Femur (tissue), 1 donor: ENCODE measurements around the gene MPV17L2.
"Not testable (repeated sequence)": the region's sequence is repeated elsewhere in the genome, so short reads cannot be mapped to it uniquely, and the experiment has no call there.

Experiments
- DNase-seq: peaks from one replicate; pipeline ENCODE4 v3.0.0-alpha.2; 2017

Gene MPV17L2

DNA sequence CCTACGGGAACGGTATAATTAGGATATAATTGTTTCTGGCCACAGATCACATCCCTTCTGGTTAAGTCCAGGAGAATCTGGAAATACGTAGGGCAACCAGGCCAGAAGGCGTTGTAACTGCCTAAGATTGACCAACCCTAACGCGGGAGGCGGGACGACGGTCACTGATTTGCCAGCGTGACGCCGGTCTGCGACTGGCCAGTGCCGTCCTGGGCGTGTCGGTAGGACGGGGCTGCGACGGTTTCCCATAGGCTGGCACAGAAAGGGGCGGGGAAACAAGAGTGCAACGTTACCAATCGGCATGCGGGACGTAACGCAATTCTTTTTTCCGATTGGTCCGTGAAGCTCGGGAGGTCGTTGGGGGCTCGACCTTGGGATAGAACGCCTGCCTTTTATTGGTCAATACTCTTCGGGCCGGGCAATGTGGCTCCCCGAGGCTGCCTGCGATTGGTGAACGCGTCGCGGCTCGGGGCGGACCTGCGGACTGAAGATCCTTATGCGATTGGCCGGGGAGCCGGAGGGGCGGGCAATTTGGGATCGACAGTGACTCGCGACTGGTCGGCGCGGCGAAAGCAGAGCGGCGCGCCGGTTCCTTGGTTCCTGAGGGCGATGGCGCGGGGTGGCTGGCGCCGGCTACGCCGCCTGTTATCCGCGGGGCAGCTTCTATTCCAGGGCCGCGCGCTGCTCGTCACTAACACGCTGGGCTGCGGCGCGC is at the start of gene MPV17L2:
TSS of gene MPV17L2 (plus strand) at position 546 of the 715 bp plus-strand sequence. CDS start at position 610, 64 bp downstream.
- peak; percentile 100 for DNase-seq

- no peak for DNase-seq
Measured at GRCh38 chr19:18143902-18144301, 49.1 kb upstream of the MPV17L2 start.

DNA sequence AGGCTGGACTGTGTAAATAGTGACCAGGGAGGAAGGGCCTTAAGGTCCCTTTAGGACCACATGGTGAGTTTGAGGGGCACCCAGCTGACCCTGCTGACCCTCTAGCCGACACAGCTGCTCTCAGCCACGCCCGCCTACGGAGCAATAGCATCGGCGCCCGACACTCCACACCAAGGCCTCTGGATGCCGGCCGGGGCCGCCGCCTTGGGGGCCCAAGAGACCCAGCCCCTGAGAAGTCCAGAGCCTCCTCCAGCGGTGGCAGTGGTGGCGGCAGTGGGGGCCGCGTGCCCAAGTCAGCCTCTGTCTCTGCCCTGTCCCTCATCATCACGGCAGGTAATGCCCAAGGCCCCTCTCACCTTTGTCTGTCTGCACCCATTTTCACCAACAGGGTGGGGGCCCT is 48.7 kb upstream of the MPV17L2 start:
- no peak for DNase-seq

GRCh38 chr19:18144906-18145305 is 48.1 kb upstream of the MPV17L2 start:
- DNase-seq: no peak

DNA sequence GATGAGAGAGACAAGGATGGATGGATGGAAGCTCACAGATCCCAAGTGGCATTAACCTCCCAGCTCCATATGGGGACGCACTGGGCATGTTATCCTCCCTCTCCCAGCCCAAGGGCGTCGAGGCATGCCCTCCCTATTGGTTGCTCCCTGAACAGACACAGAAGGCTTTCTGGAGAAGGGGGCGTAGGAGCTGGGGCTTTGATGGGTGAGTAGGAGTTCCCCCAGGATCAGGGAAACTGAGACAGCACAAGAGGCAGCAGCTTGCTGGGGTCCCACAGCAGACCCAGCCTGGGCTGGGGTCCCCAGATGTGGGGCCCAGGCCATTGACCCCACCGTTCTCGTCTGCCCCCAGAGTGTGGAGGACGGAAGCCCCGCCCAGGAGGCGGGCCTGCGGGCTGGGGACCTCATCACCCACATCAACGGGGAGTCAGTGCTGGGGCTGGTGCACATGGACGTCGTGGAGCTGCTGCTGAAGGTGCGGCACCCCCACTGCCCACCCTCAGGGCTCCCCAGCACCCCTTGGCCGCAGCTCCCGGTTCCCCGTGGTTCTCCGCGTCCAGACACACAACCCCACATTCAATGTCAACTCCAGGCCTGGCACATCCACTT is 47.5 kb upstream of the MPV17L2 start:
- DNase-seq: no peak

DNA sequence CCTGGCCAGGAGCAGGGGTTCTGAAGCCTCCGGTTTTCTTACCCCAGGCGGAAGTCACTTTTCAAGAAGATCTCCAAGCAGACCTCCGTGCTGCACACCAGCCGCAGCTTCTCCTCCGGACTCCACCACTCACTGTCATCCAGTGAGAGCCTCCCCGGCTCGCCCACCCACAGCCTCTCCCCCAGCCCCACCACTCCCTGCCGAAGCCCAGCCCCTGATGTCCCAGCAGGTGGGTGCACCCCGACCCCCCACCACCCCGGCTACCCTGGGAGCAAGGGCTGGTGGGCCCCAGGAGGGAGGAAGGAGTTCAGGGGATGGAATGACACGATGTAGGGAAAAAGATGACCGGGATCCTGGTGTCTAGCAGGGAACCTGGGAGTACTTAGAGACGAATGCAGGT is 45.6 kb upstream of the MPV17L2 start:
- DNase-seq: no peak

DNA sequence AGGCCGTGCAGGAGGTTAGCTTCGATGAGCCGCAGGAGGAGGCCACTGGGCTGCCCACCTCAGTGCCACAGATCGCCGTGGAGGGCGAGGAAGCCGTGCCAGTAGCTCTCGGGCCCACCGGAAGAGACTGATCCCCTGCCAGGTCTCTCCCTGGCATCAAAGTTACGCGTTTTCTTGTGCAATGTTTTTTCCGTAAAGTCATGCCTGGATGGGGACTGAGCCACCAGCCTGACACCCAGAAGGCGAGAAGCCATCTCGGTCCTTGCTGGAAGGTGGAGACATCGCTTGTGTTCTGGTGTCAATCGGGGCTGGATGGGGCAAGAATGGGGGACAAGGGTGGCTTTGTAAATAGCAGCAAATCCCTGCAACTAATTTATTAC is 43.4 kb upstream of the MPV17L2 start:
- peak; percentile 25 for DNase-seq

DNA sequence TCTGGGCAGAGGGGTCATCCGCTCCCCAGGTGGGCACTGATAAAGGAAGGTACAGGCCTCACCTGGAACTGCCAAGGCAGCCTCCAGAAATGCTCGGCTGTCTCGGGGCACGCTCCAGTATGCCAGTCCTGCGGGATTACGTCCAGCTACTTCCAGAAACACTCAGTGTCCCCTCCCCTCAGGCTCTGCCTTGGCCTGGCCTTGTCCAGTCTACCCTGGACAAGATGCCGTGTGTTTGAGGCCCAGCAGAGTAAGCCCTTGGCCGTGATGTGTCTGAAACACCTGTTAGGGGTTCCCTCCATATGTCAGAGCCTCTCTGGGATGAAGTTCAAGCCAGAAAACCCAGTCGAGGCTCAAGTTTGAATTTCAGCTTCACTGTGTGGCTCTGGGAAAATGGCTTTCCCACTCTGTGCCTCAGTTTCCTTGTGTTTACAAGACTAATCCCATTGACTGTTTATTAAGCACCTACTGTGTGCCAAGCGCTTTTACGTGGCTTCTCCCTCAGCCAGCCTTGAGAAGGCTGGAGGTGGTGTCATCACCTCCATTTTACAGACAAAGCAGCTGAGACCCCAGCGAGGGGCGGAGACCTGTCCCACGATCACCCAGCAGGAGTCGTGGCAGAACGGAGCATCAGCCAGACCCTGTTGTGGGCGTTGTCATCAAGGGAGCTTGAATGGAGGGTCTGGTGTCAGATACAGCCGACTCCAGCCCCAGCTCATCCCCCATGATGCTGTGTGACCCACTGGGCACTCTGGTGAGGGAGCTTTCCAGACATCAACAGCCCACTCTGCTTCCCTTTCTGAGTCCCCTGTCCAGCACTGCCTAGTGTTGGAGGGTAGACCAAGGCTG is 42.0 kb upstream of the MPV17L2 start:
- DNase-seq: peak; percentile 23

- peak; percentile 97 for DNase-seq
Measured at GRCh38 chr19:18152442-18152816, 40.6 kb upstream of the MPV17L2 start.

DNA sequence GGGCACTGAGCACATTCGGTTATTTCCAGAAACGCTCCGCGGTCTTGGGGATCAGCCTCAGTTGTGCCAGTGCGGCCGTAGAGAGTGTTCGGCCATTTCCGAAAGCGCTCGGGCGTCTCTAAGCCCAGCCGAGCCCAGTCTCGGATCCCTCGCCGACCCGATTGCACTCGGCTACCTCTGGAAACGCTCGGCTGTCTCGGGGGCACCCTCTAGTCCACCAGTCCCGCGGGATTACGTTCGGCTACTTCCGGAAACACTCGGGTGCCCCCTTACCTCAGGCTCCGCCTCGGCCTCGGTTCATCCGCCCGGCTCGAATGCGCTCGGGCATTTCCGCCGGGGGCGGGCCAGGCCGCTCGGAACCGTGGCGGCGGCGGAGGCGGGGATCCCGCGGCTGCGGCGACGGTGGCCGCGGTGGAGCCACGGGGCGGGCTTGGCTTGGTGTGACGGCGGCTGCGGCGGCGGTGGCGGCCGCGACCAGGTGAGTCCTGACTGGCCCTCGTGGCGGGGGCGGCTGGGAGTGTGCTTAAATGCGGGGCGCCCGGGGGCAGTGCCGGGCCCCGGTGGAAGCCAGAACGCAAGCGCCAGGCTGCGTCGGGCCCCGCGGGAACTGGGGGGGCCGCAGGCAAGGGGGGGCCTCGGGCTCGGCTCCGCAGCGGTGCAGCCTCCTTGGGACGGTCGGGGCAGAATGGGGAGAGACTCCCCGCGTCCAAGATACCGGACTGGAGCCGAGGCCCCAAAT is 40.0 kb upstream of the MPV17L2 start, which contains the start of gene PIK3R2:
TSS of gene PIK3R2 (plus strand) at position 347 of the 739 bp plus-strand sequence. CDS start 2,717 bp downstream, outside the sequence.
- peak; percentile 99 for DNase-seq

DNA sequence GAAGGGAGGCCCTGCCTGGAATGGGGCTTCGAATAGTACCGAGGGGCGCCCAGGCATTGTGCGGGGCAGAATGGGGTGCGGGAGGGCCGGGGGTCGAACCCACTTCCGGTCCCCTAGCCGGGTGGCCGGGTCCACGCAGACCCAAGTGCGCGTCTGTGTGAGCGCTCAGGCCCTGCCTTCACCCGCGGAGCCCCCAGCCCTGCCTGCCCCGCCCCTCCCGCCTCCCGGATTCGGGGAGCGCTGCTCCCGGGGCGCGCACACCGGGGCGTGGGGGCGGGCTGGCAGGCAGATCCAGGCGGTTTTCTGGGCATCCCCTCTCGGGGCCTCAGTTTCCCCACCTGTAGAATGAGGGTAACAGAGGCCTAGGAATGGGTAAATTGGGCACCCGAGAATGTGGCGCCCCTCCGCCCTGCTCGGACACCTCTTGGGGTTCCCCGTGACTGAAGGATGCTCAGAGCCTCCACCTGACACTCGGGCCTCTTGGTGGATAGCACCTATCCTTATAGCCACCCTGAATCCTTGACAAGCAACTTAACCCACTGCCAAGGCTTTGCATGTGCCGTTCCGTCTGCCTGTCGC is 39.4 kb upstream of the MPV17L2 start:
- peak; percentile 56 for DNase-seq

DNA sequence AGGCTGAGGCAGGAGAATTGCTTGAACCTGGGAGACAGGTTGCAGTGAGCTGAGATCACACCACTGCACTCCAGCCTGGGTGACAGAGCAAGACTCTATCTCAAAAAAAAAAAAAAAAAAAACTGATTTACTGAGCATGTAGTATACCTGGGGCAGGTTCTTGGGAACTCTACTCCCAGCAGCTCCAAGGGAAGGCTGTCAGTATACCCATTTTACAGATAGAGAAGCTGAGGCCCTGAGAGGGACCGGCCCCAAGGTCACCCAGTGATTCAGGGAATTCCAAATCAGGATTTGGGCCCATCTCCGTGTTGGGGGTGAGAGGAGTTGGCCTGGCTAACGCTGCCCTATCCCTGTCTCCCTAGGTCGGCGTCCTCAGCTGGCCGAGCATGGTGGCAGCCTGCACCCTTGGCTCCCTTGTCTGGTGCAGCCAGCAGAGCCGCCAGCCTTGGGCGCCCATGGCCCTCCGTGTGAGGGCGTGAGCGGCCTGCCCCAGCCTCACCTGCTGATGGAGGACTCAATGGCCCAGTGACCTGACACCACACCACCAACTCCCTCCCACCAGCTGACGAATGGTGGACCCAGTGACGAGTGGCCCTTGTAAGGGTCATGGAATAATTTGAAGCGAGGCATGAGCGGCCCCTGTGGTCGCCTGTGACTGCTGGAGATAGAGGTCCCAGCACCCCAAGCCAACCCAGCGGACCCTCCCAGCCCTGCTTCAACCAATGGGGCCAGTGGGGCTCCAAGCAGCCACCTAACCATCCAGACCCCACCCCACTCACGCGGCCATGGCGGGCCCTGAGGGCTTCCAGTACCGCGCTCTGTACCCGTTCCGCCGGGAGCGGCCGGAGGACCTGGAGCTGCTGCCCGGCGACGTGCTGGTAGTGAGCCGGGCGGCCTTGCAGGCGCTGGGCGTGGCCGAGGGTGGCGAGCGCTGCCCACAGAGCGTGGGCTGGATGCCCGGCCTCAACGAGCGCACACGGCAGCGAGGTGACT is 37.6 kb upstream of the MPV17L2 start:
- peak; percentile 20 for DNase-seq

DNA sequence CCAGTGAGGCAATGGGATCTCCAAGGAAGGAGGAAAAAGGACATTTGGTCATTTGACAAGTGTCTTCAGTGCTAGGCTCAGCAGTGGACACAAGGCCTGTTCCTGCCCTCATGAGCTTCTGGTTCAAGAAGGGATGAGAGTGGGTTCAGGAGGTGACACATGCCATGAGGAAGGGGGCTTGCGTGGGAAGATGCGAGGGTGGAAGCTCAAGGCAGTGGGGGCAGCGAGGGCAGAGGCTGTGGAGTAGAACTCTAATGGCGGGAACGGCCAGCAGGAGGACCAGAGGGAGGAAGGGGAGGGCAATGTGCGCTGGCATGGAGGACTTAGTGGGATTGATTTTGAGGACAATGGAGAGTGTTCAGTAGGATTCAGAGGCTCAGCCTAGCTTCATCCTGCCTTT is 36.8 kb upstream of the MPV17L2 start:
- DNase-seq: no peak

- peak; percentile 92 for DNase-seq
Measured at GRCh38 chr19:18156841-18157464, 36.1 kb upstream of the MPV17L2 start.

- peak; percentile 84 for DNase-seq
Measured at GRCh38 chr19:18157465-18158063, 35.5 kb upstream of the MPV17L2 start.

- no peak for DNase-seq
Measured at GRCh38 chr19:18158467-18158866, 34.6 kb upstream of the MPV17L2 start.

DNA sequence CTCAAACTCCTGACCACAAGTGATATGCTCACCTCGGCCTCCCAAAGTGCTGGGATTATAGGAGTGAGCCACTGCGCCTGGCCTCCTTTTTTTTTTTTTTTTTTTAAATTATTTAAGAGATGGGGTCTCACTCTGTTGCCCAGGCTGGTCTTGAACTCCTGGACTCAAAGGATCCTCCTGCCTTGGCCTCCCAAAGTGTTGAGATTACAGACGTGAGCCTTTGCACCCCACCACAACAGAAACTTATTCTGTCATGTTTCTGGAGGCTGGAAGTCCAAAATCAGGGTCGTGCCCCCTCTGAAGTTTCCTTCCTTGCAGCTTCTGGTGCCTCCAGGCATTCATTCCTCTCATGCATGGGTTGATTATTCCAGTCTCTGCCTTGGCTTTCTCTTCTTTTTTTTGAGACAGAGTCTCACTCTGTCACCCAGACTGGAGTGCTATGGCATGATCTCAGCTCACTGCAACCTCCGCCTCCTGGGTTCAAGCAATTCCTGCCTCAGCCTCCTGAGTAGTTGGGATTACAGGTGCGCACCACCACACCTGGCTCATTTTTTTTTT is 33.9 kb upstream of the MPV17L2 start:
- DNase-seq: not testable (repeated sequence)

GRCh38 chr19:18159810-18160209 is 33.2 kb upstream of the MPV17L2 start:
- no peak for DNase-seq

DNA sequence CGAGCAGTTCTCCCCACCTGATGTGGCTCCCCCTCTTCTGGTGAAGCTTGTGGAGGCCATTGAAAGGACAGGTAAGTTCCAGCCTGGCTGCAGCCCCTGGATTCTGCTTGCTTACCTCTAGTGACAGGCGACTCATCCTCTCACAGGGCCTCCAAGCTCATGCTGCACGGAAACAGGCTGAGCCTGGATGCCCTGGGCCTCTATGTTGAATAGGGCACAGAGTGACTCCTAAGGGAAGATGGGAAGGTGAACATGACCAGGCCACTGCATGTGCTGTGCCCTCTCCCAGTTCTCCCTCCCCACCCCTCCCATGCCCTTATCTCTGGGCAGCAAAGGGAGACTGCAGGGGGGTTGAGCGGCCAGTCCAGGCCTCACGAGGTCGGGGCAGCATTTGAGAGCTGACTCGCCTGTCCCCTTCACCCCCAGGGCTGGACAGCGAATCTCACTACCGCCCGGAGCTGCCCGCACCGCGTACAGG is 32.5 kb upstream of the MPV17L2 start:
- no peak for DNase-seq
